ENCODE results near the gene FAM20A.

The FAM20A gene

DNA sequence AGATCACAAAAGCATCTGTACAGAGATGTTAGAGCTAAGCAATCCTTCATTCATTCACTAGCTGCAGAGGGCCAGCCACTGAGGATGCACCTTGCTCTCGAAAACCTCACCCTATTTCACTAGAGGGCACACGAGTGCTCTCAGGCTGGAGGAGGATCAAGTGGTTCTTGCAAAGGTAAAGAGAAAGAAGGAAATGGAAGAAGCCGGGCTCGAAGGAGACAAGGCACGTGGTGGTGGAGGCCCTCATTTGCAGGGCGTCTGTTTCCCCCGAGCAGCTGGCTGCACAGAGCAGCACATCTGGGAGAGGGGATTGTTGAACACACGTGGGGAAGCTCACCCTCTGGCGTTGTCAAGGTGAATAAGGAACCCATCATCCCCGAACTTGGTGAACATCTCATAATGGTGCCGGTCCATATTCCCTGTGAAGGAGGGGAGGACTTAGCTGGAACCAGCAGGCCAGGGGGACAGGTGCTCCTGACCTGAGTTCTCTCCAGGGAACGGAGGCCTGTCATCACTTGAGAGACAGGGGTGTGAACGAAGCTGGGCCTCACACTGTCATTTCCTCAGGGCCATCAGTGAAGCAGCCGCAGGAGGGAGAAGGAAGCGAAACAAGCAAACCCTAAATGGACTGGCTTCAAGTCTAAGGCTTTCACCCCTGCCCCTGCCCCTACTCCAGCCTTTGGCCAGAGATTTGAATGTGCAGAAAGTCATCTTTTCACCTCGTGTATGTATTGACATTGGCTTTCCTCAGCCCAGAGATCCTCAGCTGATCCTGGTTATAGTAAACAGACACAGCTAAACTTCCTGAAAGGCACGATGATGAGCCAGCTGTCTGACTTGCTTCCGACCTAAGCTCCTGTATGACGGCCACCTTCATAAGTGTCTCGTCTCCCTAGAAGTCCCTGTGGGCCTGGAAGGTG lies 61.4 kb downstream of the FAM20A start:
- no peak overlapping the region for H3K27ac ChIP-seq
- DNase-seq (ENCODE audit: low read depth, low spot score) = no peak

DNA sequence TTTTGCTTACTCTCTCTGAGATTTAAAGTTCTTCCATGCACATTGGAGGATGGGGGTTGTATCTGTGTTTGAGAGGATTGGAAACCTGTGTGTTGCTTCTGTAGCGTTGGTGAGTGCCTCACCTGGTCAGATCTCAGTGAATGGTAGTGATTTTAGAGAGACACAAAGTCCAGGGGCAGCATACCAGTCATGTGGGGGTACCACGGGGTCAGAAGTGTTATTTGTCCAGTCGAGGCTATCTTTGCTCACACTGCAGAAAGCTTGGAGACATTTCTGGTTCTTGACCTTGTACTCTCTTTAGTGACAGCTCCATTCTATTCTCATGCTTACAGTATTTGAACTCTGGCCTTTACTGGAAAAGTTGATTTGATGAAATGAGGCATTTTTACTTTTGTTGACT lies 65.2 kb downstream of the FAM20A start:
- Histone ChIP-seq H3K27ac (no peak overlapping the region), H3K9me3 (ENCODE audit: low read depth, low read length) (no peaks in the 10 kb centered on the region), H3K9ac (ENCODE audit: insufficient read length) (no peak overlapping the region), H3K4me3 (no peak overlapping the region), H3K36me3 (ENCODE audit: insufficient read depth, low read length) (peaks cover 24% of the 10 kb centered on the region)
- DNase-seq (ENCODE audit: low read depth, low spot score) = no peak
- TF ChIP-seq POLR2AphosphoS5 (IDR thresholded peaks at IDR 0.05; ENCODE audit: borderline replicate concordance, low read depth, low read length) (no peak), EZH2 (IDR thresholded peaks at IDR 0.05) (no peak), FOXP2 (optimal IDR thresholded peaks at IDR 0.05; ENCODE audit: control extremely low read depth, extremely low read length, insufficient read depth) (no peak)

More for the DNA sequence above, 61.4 kb downstream of the FAM20A start:
- TF ChIP-seq POLR2AphosphoS5 (IDR thresholded peaks at IDR 0.05; ENCODE audit: borderline replicate concordance, low read depth, low read length) = no peak
- TF ChIP-seq FOXP2 (optimal IDR thresholded peaks at IDR 0.05; ENCODE audit: control extremely low read depth, extremely low read length, insufficient read depth) = no peak
- no peak for TF ChIP-seq EZH2 (IDR thresholded peaks at IDR 0.05)
- peaks cover 2% of the 10 kb centered on the region for H3K36me3 ChIP-seq (ENCODE audit: insufficient read depth, low read length)
- H3K4me3 ChIP-seq = no peak overlapping the region
- no peak overlapping the region for H3K9ac ChIP-seq (ENCODE audit: insufficient read length)
- H3K9me3 ChIP-seq (ENCODE audit: low read depth, low read length) = no peaks in the 10 kb centered on the region

DNA sequence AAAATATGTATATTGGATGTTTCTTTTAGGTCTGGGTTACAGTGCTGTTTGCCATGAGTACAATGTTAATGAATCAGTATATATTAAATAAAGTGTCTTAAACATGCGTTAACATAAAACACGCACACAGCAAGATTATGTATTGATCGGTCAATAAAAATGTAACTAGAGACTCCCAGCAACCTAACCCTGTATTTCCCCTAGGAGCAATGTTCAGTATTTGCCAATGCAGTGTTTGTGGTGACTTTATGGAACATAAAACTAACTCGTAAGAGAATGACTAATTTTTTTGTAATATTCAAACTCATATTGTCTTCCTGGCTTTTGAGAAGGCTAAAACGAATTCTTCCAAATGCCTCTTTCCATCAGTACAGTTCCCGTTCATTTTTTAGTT lies 66.5 kb downstream of the FAM20A start:
- Histone ChIP-seq H3K4me3 (no peak overlapping the region), H3K27ac (no peak overlapping the region), H3K9me3 (ENCODE audit: low read depth, low read length) (no peaks in the 10 kb centered on the region), H3K9ac (ENCODE audit: insufficient read length) (no peak overlapping the region), H3K36me3 (ENCODE audit: insufficient read depth, low read length) (peaks cover 36% of the 10 kb centered on the region)
- no peak for DNase-seq (ENCODE audit: low read depth, low spot score)
- no peak for TF ChIP-seq POLR2AphosphoS5 (IDR thresholded peaks at IDR 0.05; ENCODE audit: borderline replicate concordance, low read depth, low read length)
- TF ChIP-seq FOXP2 (optimal IDR thresholded peaks at IDR 0.05; ENCODE audit: control extremely low read depth, extremely low read length, insufficient read depth) = no peak
- TF ChIP-seq EZH2 (IDR thresholded peaks at IDR 0.05) = no peak

GRCh38 chr17:68533887-68534694 lies 67.1 kb downstream of the FAM20A start:
- TF ChIP-seq FOXP2 (optimal IDR thresholded peaks at IDR 0.05; ENCODE audit: control extremely low read depth, extremely low read length, insufficient read depth) (no peak), EZH2 (IDR thresholded peaks at IDR 0.05) (no peak), POLR2AphosphoS5 (IDR thresholded peaks at IDR 0.05; ENCODE audit: borderline replicate concordance, low read depth, low read length) (no peak)
- DNase-seq (ENCODE audit: low read depth, low spot score) = no peak
- Histone ChIP-seq H3K4me3 (no peak overlapping the region), H3K27ac (no peak overlapping the region), H3K36me3 (ENCODE audit: insufficient read depth, low read length) (peaks cover 42% of the 10 kb centered on the region), H3K9ac (ENCODE audit: insufficient read length) (no peak overlapping the region), H3K9me3 (ENCODE audit: low read depth, low read length) (no peaks in the 10 kb centered on the region)

DNA sequence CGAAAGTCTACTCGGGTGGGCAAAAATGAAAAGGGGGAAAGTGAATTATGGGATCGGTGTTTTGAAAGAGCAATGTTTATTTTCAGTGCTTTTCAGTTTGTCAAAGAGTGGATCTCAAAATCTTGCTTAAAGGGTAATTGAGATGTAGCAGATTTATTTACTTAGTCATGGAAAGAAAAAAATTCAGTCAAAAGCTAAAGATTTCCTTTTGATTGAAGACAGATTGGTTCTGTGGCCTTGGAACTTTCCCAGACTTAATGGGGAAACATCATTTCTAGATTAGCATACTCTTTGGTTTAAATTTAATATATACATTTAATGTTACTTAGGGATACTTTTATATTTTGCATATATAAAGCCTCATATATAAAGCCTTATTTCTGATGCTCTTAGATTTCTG lies 68.3 kb downstream of the FAM20A start:
- Histone ChIP-seq H3K4me3 (no peak overlapping the region), H3K9me3 (ENCODE audit: low read depth, low read length) (no peaks in the 10 kb centered on the region), H3K36me3 (ENCODE audit: insufficient read depth, low read length) (peaks cover 53% of the 10 kb centered on the region), H3K9ac (ENCODE audit: insufficient read length) (no peak overlapping the region), H3K27ac (no peak overlapping the region)
- no peak for DNase-seq (ENCODE audit: low read depth, low spot score)
- TF ChIP-seq POLR2AphosphoS5 (IDR thresholded peaks at IDR 0.05; ENCODE audit: borderline replicate concordance, low read depth, low read length) (no peak), EZH2 (IDR thresholded peaks at IDR 0.05) (no peak), FOXP2 (optimal IDR thresholded peaks at IDR 0.05; ENCODE audit: control extremely low read depth, extremely low read length, insufficient read depth) (no peak)

DNA sequence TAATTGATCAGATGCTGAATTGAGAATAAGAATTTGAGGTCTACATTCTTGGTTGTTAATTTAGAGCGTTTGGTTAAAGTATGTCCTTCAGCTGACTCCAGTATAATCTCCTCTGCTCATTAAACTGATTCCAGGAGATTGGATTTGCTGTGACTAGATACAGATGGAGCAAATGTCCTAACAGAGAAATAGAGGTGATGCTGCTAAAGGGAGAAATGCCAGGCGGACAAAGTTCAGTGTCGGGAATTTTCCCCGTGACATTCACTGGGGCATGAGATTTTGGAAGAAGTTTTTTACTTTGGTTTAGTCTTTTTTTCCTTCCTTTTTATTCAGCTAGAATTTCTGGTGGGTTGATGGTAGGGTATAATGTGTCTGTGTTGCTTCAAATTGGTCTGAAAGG lies 69.9 kb downstream of the FAM20A start:
- no peak overlapping the region for H3K9ac ChIP-seq (ENCODE audit: insufficient read length)
- no peak overlapping the region for H3K4me3 ChIP-seq
- no peaks in the 10 kb centered on the region for H3K9me3 ChIP-seq (ENCODE audit: low read depth, low read length)
- no peak for DNase-seq (ENCODE audit: low read depth, low spot score)
- H3K36me3 ChIP-seq (ENCODE audit: insufficient read depth, low read length) = peaks cover 68% of the 10 kb centered on the region
- TF ChIP-seq POLR2AphosphoS5 (IDR thresholded peaks at IDR 0.05; ENCODE audit: borderline replicate concordance, low read depth, low read length) (no peak), EZH2 (IDR thresholded peaks at IDR 0.05) (no peak), FOXP2 (optimal IDR thresholded peaks at IDR 0.05; ENCODE audit: control extremely low read depth, extremely low read length, insufficient read depth) (no peak)
- H3K27ac ChIP-seq = no peak overlapping the region

GRCh38 chr17:68527314-68527713 lies 73.9 kb downstream of the FAM20A start:
- Histone ChIP-seq H3K36me3 (ENCODE audit: insufficient read depth, low read length) (peaks cover 87% of the 10 kb centered on the region), H3K4me3 (no peak overlapping the region), H3K9me3 (ENCODE audit: low read depth, low read length) (no peaks in the 10 kb centered on the region), H3K27ac (no peak overlapping the region), H3K9ac (ENCODE audit: insufficient read length) (no peak overlapping the region)
- no peak for DNase-seq (ENCODE audit: low read depth, low spot score)
- TF ChIP-seq FOXP2 (optimal IDR thresholded peaks at IDR 0.05; ENCODE audit: control extremely low read depth, extremely low read length, insufficient read depth) (no peak), POLR2AphosphoS5 (IDR thresholded peaks at IDR 0.05; ENCODE audit: borderline replicate concordance, low read depth, low read length) (no peak), EZH2 (IDR thresholded peaks at IDR 0.05) (no peak)

- no peak overlapping the region for H3K9ac ChIP-seq (ENCODE audit: insufficient read length)
- peaks cover 86% of the 10 kb centered on the region for H3K36me3 ChIP-seq (ENCODE audit: insufficient read depth, low read length)
- TF ChIP-seq EZH2 (IDR thresholded peaks at IDR 0.05) (no peak), POLR2AphosphoS5 (IDR thresholded peaks at IDR 0.05; ENCODE audit: borderline replicate concordance, low read depth, low read length) (no peak), FOXP2 (optimal IDR thresholded peaks at IDR 0.05; ENCODE audit: control extremely low read depth, extremely low read length, insufficient read depth) (no peak)
- H3K9me3 ChIP-seq (ENCODE audit: low read depth, low read length) = no peaks in the 10 kb centered on the region
- no peak overlapping the region for H3K27ac ChIP-seq
- DNase-seq (ENCODE audit: low read depth, low spot score) = no peak
- no peak overlapping the region for H3K4me3 ChIP-seq
These were observed 74.6 kb downstream of the FAM20A start for GRCh38 chr17:68526548-68526947.
